ENCODE measurements around the gene MAML3.

MAML3 gene

DNA sequence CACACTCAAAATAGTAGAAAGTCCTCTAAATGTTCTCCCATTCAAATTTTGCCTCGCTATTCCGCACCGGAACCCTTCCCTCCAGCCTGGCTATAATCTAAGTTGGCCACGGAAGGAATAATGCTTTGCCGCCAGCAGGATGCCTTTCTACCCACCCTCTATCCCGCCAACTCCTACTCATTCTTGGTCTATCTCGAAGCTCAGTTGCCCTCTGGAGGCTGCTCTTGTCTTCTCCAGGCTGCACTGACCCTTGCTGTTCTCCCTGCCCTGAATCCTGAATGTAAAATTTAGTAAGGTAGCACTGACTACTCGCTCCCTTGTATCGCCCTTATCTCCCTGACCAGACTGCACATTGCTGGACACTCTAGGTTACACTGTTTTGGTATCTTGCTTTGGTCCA is 275.9 kb downstream of the MAML3 start:
- DNase-seq (ENCODE audit: low read depth in 2 of 2, low spot score in 1 of 2): no peak

GRCh38 chr4:139876337-139876941 is 277.5 kb downstream of the MAML3 start:
- DNase-seq (ENCODE audit: low read depth in 2 of 2, low spot score in 1 of 2): no peak

GRCh38 chr4:139875411-139875825 is 278.6 kb downstream of the MAML3 start:
- no peak for DNase-seq (ENCODE audit: low read depth in 2 of 2, low spot score in 1 of 2)

DNA sequence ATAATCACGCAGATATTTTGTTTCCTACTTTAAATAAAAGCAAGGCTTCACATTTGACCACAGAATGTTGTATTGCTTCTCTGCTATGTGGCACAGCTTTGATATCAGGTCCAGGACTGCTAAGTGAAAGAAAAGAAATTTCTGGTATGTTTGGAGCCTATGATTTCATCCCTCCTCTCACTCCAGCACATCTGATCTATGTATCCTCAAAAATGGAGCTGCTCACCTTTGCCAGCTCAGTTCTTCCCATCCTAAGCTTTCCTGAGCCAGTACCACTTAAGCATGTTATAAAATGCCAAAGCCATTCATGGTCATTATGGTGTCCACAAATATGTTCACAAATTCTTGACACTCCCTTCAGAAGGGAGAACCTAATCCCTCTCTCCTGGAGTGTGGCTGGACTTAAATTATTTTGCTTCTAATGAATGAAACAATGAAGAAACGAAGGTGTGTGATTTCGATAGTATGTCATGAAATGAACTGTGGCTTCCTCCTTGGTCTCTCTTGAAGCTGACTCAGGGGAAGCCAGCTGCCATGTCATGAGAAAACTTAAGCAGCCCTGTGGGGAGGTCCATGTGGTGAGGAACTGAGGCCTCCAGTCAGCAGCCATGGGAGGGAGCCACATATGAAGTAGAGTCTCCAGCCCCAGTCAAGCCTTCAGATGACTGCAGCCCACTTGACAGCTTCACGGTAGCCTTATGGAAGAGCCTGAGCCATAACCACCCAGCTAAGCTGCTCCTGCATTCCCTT is 280.7 kb downstream of the MAML3 start:
- no peak for DNase-seq (ENCODE audit: low read depth in 2 of 2, low spot score in 1 of 2)

- DNase-seq (ENCODE audit: low read depth in 2 of 2, low spot score in 1 of 2): no peak
These were observed 281.7 kb downstream of the MAML3 start for GRCh38 chr4:139872274-139872673.

DNA sequence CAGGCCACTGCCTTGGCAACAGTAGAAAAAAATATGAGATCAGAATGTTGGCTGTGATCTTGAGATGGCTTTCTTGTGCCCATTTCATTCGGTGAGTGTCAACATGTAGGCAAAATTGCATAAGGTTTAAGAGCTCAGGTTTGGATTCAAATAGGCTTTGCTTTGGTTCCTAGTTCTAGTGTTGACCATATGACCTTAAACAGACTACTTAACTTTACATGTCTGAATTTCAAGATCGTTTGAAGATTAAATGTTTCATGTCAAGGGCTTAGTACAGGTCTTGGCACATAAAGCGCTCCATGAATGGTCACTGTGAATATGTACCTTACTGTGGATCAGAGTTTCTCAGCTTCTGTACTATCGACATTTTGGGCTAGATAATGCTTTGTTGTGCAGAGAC is 284.2 kb downstream of the MAML3 start:
- no peak for DNase-seq (ENCODE audit: low read depth in 2 of 2, low spot score in 1 of 2)

GRCh38 chr4:139866276-139866962 is 287.6 kb downstream of the MAML3 start:
- DNase-seq (ENCODE audit: low read depth in 2 of 2, low spot score in 1 of 2): no peak

- no peak for DNase-seq (ENCODE audit: low read depth in 2 of 2, low spot score in 1 of 2)
These were observed 288.4 kb downstream of the MAML3 start for GRCh38 chr4:139865537-139865936.

- no peak for DNase-seq (ENCODE audit: low read depth in 2 of 2, low spot score in 1 of 2)
These were observed 290.5 kb downstream of the MAML3 start for GRCh38 chr4:139863531-139863930.

DNA sequence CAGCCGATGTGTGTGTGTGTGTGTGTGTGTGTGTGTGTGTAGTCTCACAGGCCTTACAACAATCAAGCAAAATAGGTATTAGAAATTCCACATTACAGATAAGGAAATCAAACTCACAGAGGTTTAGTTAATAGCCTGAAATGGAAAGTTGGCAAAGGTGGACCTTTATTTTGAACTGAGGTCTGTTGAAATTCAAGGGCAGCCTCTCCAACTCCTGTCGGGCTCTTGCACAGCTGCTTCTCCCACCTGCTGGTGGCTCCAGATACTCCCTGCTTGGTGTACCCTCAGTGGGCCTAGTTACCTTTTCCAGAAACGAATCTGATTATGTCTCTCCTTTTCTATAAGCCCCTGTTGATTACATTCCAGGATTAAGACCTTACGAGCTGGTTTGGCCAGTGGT is 292.5 kb downstream of the MAML3 start:
- no peak for DNase-seq (ENCODE audit: low read depth in 2 of 2, low spot score in 1 of 2)

- DNase-seq (ENCODE audit: low read depth in 2 of 2, low spot score in 1 of 2): no peak
These were observed 293.5 kb downstream of the MAML3 start for GRCh38 chr4:139860435-139861024.

DNA sequence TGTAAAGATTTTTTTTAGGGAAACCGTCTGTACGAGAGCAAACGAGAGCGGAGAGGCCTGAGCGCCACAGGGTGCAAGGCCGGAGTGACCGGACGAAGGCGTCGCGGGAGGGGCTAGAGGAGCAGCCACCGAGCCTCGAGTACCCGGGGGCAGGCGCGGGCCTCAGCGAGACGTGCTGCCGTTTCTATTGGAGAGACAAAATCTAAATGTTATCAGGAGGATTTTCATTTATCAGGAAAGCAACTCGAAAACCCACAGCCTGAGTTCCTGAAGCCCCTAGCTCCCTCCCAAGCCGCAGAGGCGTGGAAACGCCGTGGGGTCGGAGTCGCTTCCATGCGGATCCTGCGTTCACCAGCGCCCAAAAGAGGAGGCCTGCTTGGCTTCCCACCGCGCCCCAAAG is 294.1 kb downstream of the MAML3 start:
- no peak for DNase-seq (ENCODE audit: low read depth in 2 of 2, low spot score in 1 of 2)

- no peak for DNase-seq (ENCODE audit: low read depth in 2 of 2, low spot score in 1 of 2)
These were observed 295.4 kb downstream of the MAML3 start for GRCh38 chr4:139858436-139859205.

DNA sequence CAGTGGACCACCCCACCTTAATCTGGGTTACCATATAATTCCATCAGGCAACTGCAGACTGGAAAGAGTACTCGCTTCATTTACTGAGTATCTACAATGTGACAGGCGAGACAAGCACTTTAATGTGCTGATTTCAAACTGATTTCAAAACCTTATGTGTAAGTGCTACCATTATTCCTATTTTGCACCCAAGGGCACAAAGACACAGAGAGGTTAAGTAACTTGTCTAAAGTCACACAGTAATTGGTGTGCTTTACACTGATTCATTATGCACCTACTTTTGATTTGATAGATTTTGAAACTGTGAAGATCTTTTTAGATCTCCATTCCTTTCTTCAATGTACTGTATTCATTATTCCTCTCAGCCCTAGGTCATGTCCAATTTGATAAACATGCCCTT is 296.0 kb downstream of the MAML3 start:
- no peak for DNase-seq (ENCODE audit: low read depth in 2 of 2, low spot score in 1 of 2)

DNA sequence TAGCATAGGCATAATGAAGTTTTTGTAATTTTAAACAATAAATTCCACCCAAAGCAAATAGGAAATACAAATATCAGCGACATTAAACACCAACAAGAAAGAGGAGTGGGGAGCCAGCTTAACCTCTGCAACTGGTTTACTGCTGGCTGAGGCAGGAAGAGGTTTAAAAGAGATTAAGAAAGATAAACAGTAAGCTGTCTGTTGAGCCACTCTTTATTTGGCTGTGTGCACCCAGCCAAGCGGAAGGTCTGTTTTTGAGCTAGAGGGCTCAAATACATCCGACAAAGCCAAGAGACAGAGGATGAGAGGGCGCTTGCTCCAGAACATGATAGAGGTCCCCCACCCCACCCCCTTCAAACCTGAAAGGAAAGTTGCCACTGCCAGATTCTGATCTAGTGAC is 297.0 kb downstream of the MAML3 start:
- no peak for DNase-seq (ENCODE audit: low read depth in 2 of 2, low spot score in 1 of 2)

- no peak for DNase-seq (ENCODE audit: low read depth in 2 of 2, low spot score in 1 of 2)
These were observed 299.1 kb downstream of the MAML3 start for GRCh38 chr4:139854668-139855403.

GRCh38 chr4:139853309-139853708 is 300.7 kb downstream of the MAML3 start:
- DNase-seq (ENCODE audit: low read depth in 2 of 2, low spot score in 1 of 2): no peak

DNA sequence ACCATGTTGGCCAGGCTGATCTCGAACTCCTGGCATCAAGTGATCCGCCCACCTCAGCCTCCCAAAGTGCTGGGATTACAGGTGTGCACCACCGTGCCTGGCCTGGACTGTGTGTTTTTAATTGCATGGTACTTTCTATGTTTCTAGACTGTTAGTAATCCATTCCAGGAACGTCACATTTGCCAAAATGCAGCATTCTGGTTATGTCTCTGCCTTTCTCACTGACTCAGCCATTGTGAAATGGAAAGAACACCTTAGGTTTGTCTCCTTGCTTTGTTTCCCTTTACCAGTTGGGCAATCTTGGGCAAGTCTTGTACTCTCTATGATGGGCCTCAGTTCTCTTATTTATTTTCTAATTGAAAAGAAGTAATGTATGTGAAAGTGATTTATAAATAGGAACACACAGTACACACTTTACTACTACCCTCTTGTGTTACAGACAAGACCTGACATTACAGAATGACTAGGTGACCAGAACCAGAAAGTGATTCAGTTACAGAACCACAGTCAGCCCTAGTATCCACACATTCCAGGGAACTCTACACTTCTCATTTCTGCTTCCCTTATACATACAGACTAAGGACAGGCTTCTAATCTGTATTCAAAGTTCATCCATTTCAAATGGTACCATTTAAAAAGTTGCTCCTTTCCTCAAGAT is 301.2 kb downstream of the MAML3 start:
- no peak for DNase-seq (ENCODE audit: low read depth in 2 of 2, low spot score in 1 of 2)

DNA sequence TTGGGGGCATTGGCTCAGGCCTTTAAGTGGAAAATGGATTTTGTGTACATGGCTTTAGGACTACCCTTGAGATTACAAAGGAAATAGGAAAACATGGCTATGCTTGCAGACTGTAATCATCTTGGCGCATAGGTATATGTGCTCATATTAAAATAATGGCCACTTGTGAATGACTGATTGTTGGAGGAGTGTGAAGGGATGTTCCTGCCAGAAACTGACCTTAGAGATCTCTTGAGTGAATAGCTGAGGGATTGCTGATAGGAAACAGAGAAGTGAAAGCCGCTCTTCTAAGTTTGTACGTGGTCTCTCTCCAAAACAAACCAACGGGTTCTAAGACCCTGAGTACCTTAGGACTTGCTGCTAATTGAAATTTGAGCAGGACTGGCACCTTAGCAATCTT is 302.3 kb downstream of the MAML3 start:
- no peak for DNase-seq (ENCODE audit: low read depth in 2 of 2, low spot score in 1 of 2)

GRCh38 chr4:139851133-139851532 is 302.9 kb downstream of the MAML3 start:
- no peak for DNase-seq (ENCODE audit: low read depth in 2 of 2, low spot score in 1 of 2)
